Measurements from ENCODE around the gene CFAP61.

CFAP61 gene

DNA sequence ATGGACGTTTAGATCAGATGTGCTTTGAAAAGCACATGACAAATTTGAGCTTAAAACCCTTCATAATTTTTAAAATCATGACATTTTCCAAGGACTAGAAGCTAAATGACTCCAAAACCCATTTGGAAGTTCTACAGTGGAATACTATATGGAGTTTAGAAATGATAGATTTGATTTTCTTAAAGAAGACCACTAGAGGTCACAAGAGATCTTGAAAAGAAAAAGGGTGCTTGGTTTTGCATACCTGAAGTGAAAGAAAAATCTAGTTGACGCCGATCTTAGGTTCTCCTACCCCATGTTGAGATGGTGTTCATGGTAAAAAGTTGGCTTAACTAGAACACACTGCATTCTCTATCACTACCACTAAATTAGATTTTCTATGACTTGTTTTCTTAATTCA lies 31.5 kb downstream of the CFAP61 start:
- TF ChIP-seq CTCF (conservative IDR thresholded peaks at IDR 0.05) (peak; percentile 66), ZFX (IDR thresholded peaks at IDR 0.05) (no peak)
- no peak overlapping the region for H3K27ac ChIP-seq

GRCh38 chr20:20084296-20084752 lies 32.0 kb downstream of the CFAP61 start:
- TF ChIP-seq CTCF (conservative IDR thresholded peaks at IDR 0.05): no peak
- no peak for TF ChIP-seq ZFX (IDR thresholded peaks at IDR 0.05)
- no peak overlapping the region for H3K27ac ChIP-seq

DNA sequence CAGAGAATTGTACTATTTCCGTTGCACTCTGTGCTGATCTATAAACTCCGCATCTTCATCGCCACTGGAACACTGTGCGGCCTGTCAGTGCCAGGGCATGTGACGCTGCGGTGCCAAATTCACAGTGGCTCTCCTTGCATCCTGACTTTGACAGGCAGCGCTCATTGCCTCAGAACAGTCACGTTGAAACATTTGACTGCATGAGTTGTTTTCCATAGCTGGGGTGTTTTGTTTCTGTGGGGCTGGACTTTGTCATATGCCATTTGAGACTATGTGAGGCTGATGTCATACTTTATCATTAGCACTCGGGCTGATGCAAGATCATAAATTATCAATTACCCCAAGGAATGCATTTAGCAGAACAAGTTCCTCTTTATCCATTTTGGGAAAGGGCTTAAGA lies 32.7 kb downstream of the CFAP61 start:
- no peak for TF ChIP-seq ZFX (IDR thresholded peaks at IDR 0.05)
- no peak for TF ChIP-seq CTCF (conservative IDR thresholded peaks at IDR 0.05)
- H3K27ac ChIP-seq: no peak overlapping the region

DNA sequence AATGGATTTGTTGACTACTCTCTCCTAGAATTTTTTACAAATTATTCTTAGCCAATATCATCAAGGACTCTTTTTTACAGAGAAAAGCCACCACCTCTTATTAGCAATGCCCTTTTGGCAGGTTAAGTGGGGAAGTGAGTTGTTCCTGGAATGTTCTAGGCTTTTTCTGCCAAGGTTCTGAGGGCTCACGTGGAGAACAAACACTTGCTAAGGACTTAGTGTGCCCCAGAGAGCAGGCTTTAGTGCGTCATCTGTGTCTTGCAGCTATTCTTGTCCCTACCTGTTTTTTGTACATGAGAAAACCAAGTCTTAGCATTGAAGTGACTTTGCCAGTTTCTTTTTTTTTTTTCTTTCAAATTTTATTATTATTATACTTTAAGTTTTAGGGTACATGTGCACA lies 33.5 kb downstream of the CFAP61 start:
- no peak overlapping the region for H3K27ac ChIP-seq
- TF ChIP-seq ZFX (IDR thresholded peaks at IDR 0.05): no peak
- TF ChIP-seq CTCF (conservative IDR thresholded peaks at IDR 0.05): no peak

- TF ChIP-seq CTCF (conservative IDR thresholded peaks at IDR 0.05) (no peak), ZFX (IDR thresholded peaks at IDR 0.05) (no peak)
- no peak overlapping the region for H3K27ac ChIP-seq
Measured at GRCh38 chr20:20089018-20089417, 36.7 kb downstream of the CFAP61 start.

DNA sequence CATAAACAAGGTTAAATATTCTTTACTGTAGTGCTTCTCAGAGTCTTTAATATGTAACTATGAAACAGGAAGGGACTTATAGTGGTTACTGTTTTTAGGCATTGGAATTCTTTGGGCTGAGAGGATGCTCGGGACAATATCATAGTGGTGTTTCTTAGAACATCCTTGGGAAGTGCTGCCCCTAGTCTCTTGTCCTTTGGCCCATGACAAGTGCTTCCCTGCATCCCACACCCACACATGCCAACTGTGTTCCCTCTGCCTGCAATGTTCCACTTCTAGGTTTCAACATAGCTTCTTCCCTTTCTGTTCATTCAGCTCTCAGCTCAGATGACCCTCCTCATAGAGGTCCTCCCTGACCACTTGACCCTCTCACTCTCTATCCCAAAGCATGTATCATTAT lies 37.6 kb downstream of the CFAP61 start:
- no peak overlapping the region for H3K27ac ChIP-seq
- no peak for TF ChIP-seq ZFX (IDR thresholded peaks at IDR 0.05)
- no peak for TF ChIP-seq CTCF (conservative IDR thresholded peaks at IDR 0.05)

DNA sequence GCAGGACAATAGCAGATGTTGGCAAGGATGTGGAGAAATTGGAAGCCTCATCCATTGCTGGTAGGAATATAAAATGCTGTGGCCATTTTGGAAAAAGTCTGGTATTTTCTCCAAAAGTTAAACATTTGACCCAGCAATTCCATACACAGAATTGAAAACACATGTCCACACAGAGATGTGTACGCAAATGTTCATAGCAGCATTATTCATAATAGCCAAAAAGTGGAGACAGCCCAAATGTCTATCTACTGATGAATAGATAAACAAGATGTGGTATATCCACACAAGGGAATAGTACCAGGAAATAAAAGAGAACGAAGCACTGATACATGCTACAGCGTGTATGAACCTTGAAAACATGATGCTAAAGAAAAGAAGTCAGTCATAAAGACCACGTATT lies 40.5 kb downstream of the CFAP61 start:
- H3K27ac ChIP-seq: no peak overlapping the region
- TF ChIP-seq CTCF (conservative IDR thresholded peaks at IDR 0.05) (no peak), ZFX (IDR thresholded peaks at IDR 0.05) (no peak)

Measured in C4-2B (cell line).